ENCODE measurements around the gene ZNF345.

The ZNF345 gene

GRCh38 chr19:36916991-36917390, 66.3 kb downstream of the ZNF345 start:
- FAIRE-seq, result no peak
- no peak for DNase-seq (ENCODE audit: low spot score)

- no peak for DNase-seq (ENCODE audit: low spot score)
- FAIRE-seq, result no peak
These were observed 67.4 kb downstream of the ZNF345 start for GRCh38 chr19:36918090-36918489.

All from RCC 7860 (cell line).